HG02610 (cell line): ENCODE data around the gene CBFA2T2.

Experiments used
- ATAC-seq: cut with Tn5 transposase; IDR thresholded peaks from one replicate; pipeline ENCODE4 v1.9.1; 2021; ENCODE audit warnings: mild to moderate bottlenecking, moderate library complexity; ENCODE audit not compliant: unreplicated experiment

Gene CBFA2T2

DNA sequence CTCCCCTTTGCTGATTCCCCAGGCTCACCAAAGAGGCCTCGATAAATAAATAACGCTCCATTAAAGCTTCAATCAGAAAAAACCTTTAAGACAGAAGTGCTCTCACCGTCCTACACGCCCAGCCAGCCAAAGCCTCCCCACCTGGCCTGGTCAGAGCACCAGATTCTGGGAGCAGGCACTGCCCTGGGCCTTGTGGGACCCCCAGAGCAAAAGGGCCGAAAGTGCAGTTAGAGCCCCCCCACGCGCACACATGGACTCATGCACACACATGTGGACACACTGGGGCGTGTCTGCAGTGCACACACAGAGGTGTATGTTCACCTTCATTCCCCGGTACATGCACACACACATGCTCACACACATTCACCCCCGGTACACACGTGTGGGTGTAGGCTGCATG is 186.2 kb downstream of the CBFA2T2 start:
- no peak for ATAC-seq

DNA sequence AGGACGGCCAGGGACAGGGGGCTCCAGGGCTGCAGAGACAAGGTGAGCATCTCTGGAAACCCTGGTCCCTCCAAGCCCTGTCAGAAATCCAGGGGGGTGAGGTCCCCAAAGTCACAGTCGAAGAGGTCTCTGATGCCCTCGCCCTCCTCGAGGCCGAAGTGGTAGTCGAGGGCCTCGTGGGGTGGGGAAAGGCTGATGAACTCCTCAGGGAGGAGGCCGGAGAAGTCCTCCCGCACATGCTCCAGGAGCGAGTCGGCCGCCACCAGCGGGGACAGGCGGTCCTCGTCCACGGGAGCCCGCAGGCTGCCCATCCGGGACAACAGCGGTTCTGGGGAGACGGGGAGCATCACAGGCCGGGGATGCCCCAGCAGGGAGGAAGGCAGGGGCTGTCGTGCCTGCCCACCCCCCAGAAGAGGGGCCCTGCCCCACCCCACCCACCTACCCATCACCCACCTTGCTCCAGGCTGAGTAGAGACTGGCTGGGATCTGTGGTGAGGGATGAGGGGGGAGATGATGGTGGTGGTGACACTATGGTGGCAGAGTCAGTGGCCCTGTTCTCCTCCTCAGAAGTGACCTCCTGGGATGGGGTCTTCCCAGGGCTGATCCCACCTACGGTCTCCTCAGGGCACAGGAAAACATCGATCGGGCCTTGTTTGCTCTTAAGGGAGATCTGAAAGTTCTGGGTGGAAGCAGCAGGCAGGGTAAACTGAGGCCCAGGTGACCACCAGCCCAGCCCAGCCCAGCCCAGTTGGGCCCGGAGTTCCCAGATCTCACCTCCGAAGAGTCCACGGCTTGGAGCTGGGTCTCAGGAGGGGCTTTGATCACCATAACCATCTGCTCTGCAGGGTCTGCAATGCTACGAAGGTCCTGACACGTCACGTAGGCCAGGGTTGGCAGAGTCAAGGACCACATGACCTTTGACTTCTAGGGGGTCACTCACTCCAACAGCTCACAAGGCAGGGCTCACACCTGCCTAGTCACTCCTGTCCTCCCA is 187.1 kb downstream of the CBFA2T2 start:
- ATAC-seq: no peak

DNA sequence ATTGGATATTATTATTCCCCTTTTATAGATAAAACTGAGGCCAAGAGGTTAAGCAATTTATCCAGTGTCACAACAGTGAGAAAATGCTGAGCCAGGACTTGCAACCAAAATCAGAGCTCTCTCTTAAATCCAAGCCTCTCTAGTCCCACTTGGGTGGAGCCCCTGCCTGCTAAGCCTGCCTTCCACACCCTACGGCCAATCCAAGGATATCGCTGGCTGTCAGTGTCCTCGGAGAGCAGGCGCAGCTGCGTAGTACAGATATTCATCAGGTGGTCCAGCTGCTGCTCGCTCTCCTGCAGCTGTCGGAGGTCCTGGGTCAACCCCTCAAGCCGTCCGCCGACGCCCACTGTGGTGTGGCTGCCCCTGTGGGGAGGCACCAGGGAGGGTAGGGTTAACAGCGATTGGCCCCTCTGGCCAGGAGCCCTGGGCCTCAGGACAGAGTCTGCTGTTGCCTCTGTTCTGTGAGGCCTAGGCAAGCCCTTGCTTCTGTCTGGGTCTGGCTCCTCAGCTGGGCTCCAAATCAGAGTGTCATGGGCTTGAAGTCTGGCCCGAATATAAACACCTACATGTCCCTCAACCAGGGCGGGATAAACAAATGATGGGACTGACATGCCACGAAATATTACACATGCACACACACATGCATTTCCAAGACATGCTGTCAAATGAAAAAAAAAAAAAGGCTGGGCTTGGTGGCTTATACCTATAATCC is 188.3 kb downstream of the CBFA2T2 start:
- no peak for ATAC-seq

GRCh38 chr20:33679758-33680485 is 190.0 kb downstream of the CBFA2T2 start:
- ATAC-seq: no peak

DNA sequence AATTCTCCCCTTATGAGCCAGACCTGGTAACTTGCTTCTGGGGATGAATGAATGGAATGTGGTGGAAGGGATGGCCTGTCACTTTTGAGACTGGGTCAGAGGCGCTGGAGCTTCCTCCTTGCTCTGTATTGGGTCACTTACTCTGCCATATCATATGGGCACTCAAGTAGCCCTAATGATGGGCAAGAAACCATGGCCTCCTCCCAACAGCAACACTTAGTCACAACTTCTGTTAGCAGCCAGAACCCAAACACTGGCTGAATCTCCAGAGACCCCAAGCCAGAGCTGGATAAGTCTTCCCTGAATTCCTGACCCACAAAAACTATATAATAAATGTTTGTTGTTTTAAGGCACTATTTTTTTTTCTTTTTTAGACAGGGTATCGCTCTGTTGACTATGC is 190.8 kb downstream of the CBFA2T2 start:
- ATAC-seq: no peak

GRCh38 chr20:33681288-33681687 is 191.4 kb downstream of the CBFA2T2 start:
- no peak for ATAC-seq

DNA sequence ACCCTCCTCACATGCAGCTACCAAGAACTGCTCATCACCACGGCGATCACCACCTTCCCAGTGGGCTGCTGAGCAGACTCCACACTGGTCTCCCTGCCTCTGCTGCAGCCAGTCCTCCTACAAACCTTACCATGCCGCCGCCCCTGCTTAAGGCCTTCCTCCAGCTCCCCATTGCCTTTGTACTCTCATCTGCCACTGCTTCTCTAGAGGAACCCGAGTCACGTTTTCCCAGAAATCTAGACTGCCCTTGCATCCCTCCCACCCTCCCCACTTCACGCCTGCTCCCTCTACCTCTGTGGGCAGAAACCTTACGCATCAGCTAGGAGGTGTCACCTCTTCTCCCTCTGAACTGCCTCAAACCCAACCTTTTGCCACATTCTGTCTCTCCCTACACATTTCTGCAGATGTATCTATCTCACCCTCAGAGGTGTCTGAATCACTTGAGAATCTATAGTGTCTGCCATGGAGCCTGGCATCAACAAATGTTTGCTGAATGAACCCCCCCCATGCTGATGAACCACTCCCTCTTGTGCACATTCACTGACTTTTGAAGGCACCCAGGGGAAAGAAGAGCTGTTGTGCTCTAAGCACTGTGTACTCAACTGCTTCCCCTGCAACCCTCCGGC is 191.9 kb downstream of the CBFA2T2 start:
- ATAC-seq: no peak

- ATAC-seq: no peak
These were observed 194.8 kb downstream of the CBFA2T2 start for GRCh38 chr20:33684533-33685327.

DNA sequence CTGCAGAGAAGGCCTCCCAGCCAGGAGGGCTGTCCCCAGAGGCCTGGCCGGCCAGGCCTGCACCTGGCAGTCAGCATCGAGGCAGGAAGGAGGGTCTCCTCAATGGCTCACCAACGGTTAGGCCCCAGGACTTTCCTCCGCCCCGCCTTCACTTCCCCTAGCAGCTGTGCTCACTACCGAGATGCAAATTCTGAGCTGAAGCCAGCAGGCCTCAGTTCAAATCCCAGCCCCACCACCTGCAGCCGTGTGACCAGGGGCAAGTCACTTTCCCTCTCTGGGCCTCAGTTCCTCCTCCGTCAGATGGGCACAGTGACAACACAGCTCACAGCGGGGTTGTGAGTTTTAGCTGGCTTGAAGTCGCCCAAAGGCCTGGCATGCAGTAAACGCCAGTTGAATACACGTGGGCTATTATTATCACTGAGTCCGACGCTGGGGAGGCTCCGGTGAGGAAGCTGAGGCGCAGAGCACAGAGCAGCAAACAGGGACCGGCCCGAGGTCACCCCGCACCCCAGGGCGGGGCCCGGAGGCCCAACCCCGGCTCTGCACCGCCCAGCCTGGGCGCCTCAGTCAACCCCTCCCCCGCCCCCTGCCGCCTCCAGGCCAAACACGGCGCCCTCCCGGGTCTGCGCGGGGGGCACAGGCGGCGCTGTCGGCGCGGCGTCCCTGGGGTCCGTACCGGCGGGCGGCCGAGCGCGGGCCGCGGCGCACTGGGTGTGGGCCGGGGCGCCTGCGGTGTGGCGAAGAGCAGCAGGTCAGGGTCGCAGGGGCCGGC is 195.6 kb downstream of the CBFA2T2 start:
- ATAC-seq: peak; percentile 34

DNA sequence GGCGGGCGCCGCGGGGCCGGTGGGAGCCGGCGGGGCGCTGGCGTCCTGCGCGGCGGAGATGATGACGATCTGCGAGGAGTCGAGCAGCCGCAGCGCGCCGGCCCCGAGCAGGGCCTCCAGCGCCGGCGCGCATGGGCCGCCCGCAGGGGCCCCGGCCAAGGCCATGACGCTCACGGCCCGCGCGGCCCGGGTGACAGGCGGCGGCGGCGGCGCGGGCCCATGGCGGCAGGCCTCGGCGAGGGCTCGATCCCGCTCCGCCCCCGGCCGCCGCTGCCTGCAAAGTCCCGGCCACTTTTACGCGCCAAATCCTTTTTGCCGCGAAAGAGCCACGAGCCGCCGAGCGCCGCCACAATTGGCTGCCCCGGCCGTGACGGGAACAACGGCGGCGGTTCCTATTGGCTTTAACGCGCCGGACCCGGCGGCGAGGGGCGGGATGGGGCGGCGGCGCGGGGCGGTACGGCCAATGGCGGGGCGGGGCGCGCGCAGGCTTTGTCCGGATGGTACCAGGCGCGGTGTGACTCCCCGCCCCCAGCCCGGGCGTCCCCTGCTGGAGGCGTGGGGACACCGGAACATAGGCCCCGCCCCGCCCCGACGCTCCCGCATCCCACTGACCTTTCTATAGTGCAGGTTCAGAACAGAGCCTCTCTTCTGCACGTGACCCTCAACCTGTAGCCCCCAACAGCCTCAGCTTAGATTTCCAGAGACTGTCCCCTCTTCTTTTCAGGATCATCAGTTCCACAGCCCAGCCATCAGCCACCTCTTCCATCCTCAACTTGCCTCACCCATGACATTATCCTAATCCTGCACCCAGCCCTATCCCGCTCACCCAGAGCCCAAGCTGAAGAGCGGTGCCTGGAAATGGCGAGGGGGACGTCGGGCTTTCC is 196.4 kb downstream of the CBFA2T2 start, which contains the start of gene E2F1:
E2F1 (minus strand) TSS at position 286 of the 884 bp plus-strand sequence; CDS start at position 165, 121 bp downstream.
- peak; percentile 89 for ATAC-seq

DNA sequence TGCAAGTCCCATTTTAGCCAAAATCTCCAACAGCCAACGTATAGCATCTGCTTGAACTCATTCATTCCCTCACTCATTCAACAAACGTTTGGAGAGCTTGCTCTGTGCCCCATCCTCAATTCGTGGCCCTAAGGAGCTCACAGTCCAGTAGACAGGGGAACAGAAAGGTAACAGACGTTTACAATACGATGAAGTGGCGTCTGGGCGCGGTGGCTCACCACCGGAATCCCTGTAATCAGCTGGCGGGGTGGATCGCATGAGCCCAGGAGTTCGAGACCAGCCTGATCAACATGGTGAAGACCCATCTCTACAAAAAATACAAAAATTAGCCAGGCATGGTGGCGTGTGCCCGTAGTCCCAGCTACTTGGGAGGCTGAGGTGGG is 197.1 kb downstream of the CBFA2T2 start:
- ATAC-seq: no peak

GRCh38 chr20:33687370-33687915 is 197.5 kb downstream of the CBFA2T2 start:
- ATAC-seq: no peak

GRCh38 chr20:33687993-33688937 is 198.4 kb downstream of the CBFA2T2 start:
- ATAC-seq: no peak

DNA sequence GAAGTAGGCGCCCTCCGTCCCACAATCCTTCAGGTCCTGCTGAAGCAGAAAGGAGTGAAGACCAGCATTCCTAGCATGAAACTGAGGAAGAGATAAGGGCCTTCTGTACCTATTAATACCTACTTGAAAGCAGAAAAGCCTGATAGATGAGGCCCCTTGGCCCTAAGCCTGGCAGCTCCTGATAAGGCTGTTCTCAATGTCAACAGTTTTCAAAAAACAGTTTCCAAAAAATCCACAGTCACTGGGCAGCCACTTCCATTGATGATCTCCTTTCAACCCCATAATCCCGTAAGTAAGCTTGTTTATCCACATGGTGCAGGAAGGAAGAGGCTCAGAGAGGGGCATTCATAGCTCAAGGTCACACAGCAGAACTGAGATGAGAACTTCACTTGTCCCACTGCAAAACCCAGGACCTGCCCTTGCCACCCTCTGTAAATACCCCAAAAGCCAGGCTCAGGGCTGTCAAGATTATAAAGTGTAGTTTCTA is 199.1 kb downstream of the CBFA2T2 start:
- no peak for ATAC-seq

DNA sequence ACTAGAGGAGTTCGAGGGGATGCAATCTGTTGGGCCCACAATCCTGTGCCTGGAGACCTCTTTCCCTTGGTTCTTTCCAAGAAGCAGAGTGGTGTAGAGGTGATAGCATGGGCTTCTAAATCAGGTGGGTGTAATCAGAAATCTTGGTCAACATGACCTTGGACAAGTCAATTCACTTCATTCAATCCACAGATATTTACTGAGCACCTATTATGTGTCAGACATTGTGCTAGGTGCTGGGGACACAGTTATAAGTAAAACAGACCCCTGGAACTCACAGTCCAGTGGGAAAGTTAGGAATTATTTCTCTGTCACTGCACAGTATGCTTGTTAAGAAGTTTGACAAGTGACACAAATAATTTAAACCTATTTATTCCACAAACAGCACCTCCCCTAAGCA is 199.6 kb downstream of the CBFA2T2 start:
- no peak for ATAC-seq

- no peak for ATAC-seq
These were observed 200.1 kb downstream of the CBFA2T2 start for GRCh38 chr20:33689973-33690372.

DNA sequence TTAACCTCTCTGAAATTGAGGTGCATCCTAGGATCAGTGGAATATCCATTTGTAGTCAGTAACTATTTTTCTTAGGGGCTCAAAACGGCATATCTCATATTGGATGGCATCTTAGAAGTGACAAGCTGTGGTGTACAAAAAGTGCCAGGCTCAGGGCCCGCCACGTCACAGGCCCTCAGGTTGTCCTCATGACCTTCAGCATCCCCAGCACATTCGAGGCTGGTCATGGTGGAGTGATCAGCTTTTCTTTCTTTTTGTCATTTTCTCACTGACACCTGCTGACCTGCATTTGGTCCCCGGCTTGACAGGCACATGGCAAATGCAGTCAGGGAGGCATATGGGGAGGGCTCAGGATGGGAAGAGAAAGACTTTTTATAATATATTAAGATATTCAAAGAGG is 203.4 kb downstream of the CBFA2T2 start:
- ATAC-seq: no peak
